Measurements from ENCODE around the gene RGS12.
"Not testable (repeated sequence)": the region's sequence is repeated elsewhere in the genome, so short reads cannot be mapped to it uniquely, and the experiment has no call there.

RGS12 gene

GRCh38 chr4:3299976-3300671 lies 7.3 kb downstream of the RGS12 start:
- DNase-seq = no peak

GRCh38 chr4:3300882-3301281 lies 8.1 kb downstream of the RGS12 start:
- not testable (repeated sequence) for DNase-seq

GRCh38 chr4:3301450-3302172 lies 8.8 kb downstream of the RGS12 start:
- DNase-seq = no peak

- peak; percentile 87 for DNase-seq
Observed at GRCh38 chr4:3302173-3302785, 9.5 kb downstream of the RGS12 start.

GRCh38 chr4:3302786-3303564 lies 10.2 kb downstream of the RGS12 start:
- DNase-seq = no peak

- no peak for DNase-seq
Observed at GRCh38 chr4:3303565-3303824, 10.7 kb downstream of the RGS12 start.

GRCh38 chr4:3303923-3304710 lies 11.3 kb downstream of the RGS12 start:
- no peak for DNase-seq

- DNase-seq = peak; percentile 13
Observed at GRCh38 chr4:3304831-3305609, 12.2 kb downstream of the RGS12 start.

GRCh38 chr4:3305610-3306371 lies 13.0 kb downstream of the RGS12 start:
- DNase-seq = peak; percentile 15

- DNase-seq = no peak
Observed at GRCh38 chr4:3306450-3306849, 13.6 kb downstream of the RGS12 start.

- no peak for DNase-seq
Observed at GRCh38 chr4:3307060-3307459, 14.2 kb downstream of the RGS12 start.

- DNase-seq = peak; percentile 9
Observed at GRCh38 chr4:3307486-3307885, 14.7 kb downstream of the RGS12 start.

GRCh38 chr4:3307891-3308575 lies 15.2 kb downstream of the RGS12 start:
- peak; percentile 11 for DNase-seq

GRCh38 chr4:3308691-3309090 lies 15.9 kb downstream of the RGS12 start:
- DNase-seq = peak; percentile 12

- peak; percentile 14 for DNase-seq
Observed at GRCh38 chr4:3310301-3311094, 17.7 kb downstream of the RGS12 start.

GRCh38 chr4:3311095-3311372 lies 18.2 kb downstream of the RGS12 start:
- no peak for DNase-seq

GRCh38 chr4:3311489-3312171 lies 18.8 kb downstream of the RGS12 start:
- DNase-seq = peak; percentile 13

GRCh38 chr4:3312362-3312761 lies 19.5 kb downstream of the RGS12 start:
- peak; percentile 5 for DNase-seq

GRCh38 chr4:3313139-3313538 lies 20.3 kb downstream of the RGS12 start:
- no peak for DNase-seq
